GM12864 (cell line): ENCODE results near the gene RASA4B.

Experiments
- DNase-seq: peaks from one replicate; pipeline ENCODE4 v3.0.0-alpha.2; 2011; ENCODE audit warnings: low read depth
- H3K4me3 ChIP-seq: 2 replicates; pipeline ENCODE4 v1.5.1; 2011; ENCODE audit warnings: mild to moderate bottlenecking, low read depth, low read length, control low read depth
- CTCF ChIP-seq: IDR thresholded peaks from 2 replicates; pipeline ENCODE4 v1.5.1; 2011; ENCODE audit warnings: low read depth, mild to moderate bottlenecking, moderate library complexity, low read length, control low read depth, inconsistent platforms; ENCODE audit errors: missing control alignments

The RASA4B gene

GRCh38 chr7:102436118-102436517 lies 81.5 kb downstream of the RASA4B start:
- no peak for TF ChIP-seq CTCF
- no peak overlapping the region for H3K4me3 ChIP-seq
- no peak for DNase-seq

DNA sequence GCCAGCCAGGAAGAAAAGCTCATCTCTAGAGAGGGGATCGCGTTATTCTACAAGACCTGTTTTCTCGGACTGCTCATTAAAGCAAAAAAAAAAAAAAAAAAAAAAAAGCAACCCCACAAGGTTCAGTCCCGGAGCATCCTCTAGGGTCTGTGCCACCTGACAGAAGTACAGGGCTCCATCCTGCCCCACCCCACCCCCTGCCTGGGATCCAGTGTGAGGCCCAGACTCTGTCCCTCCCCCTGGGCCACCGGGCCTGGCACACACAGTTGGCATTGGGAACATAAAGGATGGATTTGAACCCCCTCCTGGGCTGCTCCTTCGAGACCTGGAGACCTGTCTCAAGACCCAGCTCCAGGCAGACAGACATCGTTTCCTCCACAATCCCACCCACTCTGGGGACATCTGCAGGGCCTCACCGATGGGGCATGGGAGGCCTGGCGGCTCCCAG lies 83.5 kb downstream of the RASA4B start:
- no peak for TF ChIP-seq CTCF
- no peak for DNase-seq
- peak overlapping the region; percentile 88 for H3K4me3 ChIP-seq

DNA sequence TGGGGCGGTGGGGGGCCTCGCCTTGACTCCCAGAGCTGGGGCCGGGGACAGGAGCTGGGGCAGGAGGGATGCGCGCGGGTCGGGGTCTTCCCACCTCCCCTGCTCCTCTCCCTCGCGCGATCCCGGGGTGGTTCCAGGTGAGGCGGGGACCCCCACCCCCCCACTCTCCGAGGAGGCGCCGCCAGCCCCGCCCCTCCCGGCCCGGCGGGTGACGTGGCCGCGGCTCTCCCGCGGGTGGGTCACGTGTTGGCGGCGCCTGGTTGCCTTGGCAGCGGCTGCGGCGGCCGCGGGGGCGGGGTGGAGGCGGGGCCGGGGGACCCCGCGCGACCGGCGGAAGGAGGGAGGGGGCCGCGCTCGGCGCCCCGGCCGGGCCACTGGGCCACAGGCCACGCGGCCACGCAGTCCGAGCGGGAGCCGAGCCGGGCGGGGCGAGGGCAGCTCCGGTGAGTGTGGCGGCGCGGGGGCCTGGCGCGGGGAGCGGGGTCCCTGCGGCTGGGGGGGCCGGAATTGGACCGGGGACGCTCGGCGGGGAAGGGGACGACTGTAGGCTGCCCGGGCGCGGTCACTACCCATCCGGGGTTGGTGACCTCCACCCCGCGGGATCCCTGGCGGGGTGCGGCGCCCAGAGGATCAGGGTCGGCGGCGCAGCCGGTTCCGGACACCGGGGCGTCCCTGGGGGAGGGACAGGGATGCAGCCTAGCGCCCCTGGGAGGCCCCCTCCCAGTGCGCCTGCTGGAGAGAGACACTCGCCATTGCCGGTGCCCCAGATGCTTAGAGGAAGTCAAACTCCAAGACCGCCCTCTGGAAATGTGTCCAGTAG lies 84.1 kb downstream of the RASA4B start, which contains the start of gene ORAI2:
Gene ORAI2, plus strand, starts transcription at position 357 of the 820 bp plus-strand sequence. CDS start 5,382 bp downstream, outside the sequence.
- peak within 1 kb of the TSS; percentile 88 for H3K4me3 ChIP-seq
- TF ChIP-seq CTCF = no peak
- DNase-seq = no peak
